ENCODE results near the gene IQCK.

Gene IQCK

GRCh38 chr16:19808061-19808641 lies 90.1 kb downstream of the IQCK start:
- DNase-seq: no peak

- DNase-seq: no peak
Measured at GRCh38 chr16:19809121-19809635, 91.1 kb downstream of the IQCK start.

DNA sequence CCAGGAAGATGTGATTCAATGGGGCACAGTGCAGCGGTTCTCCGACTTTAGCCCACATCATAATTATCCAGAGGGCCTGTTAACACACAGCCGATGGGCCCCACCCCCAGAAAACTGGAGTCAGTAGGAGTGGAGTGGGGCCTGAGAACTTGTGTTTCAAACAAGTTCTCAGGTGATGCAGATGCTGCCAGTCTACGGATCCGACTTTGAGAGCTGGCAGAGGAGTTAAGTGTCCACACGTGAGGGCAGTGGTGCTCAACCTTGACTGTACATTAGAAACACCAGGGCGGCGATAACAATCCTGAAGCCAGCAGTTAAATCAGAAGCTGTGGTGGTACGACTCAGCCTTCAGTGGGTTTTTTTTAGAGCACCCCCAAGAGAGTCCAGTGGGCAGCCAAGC lies 91.6 kb downstream of the IQCK start:
- no peak for DNase-seq

DNA sequence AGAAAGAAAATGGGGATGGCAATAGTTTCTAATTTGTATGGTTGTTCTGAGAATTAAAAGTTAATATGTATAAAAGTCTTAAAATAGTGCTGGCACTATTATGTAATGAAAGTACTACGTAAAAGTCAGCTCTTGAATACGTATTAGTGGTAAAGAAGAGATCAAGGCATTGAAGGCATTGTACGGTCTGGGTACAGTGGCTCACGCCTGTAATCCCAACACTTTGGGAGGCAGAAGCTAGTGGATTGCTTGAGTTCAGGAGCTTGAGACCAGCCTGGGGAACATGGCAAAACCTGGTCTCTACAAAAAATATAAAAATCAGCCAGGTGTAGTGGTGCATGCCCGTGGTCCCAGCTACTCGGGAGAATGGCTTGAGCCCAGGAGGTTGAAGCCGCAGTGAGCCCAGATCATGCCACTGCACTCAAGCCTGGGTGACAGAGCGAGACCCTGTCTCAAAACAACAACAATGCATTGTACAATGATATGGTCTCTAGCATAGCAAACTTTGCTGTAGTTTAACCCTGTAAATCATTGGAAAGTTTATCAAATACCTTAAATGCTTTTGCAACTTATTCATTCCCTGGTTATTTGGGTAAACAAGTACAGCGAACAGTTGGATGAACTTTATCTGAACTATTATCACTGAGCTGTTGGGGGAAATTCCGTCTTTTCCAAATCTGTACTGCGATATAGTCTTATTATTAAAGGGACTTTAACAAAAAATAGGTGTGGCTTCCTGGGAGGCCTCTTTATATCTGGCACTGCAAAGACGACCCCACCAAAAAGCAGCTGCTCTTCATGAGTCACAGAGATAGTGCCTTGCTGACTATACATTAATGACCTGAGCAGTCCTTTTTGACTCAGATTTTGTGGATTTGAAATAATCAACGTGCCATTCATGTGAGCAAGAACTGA lies 93.0 kb downstream of the IQCK start:
- DNase-seq: no peak

DNA sequence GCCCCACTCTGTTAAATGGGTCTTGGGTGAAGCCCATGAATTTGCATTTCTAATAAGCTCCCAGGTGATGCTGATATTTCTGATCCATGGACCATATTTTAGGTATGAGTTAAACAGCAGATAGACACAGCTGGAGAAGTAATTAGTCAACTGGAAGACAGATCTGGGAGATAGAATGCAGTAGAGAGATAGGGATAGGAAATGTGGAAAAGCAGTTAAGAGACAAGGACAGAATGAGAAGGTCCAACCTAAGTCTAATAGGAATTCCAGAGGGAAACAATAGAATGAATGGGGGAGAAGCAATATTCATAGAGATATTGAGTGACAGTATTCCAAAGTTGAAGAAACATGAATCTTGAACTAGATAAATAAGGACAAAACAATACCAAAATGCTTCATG lies 94.9 kb downstream of the IQCK start:
- no peak for DNase-seq

DNA sequence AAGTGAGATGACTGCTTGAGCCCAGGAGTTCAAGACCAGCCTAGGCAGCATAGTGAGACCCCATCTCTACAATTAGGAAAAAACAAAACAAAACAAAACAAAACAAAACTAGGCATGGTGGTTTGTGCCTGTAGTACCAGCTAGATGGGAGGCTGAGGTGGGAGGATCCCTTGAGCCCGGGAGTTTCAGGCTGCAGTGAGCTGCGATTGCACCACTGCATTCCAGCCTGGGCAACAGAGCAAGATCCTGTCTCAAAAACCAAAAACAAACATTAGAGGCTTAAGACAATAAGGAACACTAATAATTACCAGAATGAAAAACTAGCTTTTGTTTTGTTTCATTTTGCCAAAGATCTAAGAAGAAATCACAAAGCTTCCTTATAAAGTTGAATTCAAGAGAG lies 97.3 kb downstream of the IQCK start:
- no peak for DNase-seq

GRCh38 chr16:19817122-19817521 lies 99.1 kb downstream of the IQCK start:
- no peak for DNase-seq

- DNase-seq: no peak
Measured at GRCh38 chr16:19817875-19818274, 99.8 kb downstream of the IQCK start.

DNA sequence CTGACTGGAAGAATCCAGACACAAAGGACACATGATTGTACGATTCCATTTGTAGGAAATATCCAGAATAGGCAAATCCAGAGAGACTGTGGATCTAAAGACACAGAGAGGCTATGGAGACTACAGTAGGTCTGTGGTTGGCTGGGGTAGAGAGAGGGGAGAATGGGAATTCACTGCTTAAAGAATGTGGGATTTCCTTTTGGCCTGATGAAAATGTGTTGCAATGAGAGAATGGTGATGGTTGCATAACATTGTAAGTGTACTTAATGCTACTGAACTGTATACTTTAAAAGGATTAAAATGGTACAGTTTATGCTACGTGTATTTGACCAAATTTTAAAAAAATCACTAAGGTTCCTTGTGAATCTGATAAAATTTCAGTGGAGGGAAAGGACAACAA lies 104.5 kb downstream of the IQCK start:
- DNase-seq: no peak

DNA sequence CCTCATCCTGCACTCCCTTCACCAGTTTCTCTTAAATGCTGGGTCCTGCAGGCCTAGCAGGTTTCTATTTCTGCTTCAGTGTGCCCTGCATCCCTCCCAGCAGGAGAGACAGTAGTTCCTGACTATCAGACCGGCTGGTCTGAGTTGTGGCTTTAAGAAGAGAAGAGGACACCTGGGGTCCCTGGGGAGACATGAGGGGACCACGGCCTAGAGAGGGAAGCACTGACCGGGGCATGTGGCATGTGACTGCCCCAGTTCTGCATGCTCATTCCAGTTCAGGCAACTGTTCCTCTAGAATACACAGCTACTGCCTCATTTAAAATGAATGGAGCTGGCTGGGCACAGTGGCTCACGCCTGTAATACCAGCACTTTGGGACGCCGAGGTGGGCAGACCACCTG lies 105.3 kb downstream of the IQCK start:
- DNase-seq: no peak

DNA sequence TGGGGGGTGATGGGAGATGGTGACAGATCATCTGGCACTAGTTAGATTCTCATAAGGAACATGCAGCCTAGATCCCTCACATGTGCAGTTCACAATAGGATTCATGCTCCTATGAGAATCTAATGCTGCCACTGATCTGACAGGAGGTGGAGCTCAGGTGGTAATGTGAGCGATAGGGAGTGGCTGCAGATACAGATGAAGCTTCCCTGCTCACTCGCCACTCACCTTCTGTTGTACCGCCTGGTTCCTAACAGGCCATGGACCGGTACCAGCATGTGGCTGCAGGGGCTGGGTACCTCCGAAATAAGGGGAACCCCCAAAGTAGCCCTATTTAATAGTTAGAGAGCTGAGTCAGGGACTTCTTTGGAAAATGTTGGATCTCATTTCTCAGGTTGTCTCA lies 106.1 kb downstream of the IQCK start:
- DNase-seq: no peak

GRCh38 chr16:19829844-19830692 lies 112.0 kb downstream of the IQCK start:
- DNase-seq: no peak

DNA sequence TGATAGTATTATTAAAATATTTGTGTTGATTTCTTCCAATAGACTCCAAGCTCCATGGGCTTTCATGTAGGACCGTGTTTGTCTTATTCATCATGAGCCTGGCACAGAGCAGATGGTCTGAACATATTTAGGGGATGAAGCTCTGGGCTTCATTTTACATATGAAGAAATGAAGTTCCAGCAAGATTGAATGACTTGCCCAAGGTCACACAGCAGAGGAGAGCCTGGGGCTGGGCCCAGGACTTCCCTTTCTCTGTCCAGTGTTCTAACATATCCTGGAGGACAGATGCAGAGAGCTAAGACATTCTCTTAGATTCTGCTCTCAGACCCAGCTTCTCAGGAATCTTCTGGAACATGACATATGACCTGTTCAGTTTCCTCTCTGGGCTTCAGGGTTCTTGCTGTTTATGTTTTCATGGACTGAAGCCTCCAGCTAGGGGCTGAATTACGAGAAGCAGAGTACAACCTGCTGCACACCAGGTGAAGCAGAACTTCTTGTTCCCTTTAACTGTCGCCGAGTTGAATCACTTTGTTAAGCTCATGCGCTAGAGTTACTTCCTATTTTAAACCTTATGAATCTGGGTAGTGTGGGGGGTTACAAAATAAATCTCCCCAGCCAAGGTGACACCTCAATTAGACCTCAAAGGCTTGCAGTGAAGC lies 113.0 kb downstream of the IQCK start:
- DNase-seq: no peak

- DNase-seq: no peak
Measured at GRCh38 chr16:19831678-19832077, 113.6 kb downstream of the IQCK start.

DNA sequence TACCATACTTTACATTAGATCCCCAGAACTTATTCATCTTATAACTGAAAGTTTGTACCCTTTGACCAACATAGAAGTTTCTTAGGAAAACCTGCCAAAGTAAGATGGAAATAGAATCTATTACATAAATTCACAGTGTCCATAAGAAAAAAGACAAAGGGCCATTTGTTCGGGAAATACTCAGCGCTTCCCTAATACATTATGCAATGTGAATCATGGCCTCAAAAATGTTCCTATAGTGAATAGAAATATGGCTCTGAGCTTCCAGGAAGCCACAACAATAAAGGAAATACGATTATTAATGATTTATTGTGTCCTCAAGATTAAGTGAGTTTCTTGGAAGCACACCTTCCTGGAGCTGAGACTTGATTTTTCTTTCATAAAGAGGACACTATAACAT lies 115.1 kb downstream of the IQCK start:
- DNase-seq: no peak

- no peak for DNase-seq
Measured at GRCh38 chr16:19833581-19833980, 115.5 kb downstream of the IQCK start.

GRCh38 chr16:19835196-19835595 lies 117.1 kb downstream of the IQCK start:
- no peak for DNase-seq

DNA sequence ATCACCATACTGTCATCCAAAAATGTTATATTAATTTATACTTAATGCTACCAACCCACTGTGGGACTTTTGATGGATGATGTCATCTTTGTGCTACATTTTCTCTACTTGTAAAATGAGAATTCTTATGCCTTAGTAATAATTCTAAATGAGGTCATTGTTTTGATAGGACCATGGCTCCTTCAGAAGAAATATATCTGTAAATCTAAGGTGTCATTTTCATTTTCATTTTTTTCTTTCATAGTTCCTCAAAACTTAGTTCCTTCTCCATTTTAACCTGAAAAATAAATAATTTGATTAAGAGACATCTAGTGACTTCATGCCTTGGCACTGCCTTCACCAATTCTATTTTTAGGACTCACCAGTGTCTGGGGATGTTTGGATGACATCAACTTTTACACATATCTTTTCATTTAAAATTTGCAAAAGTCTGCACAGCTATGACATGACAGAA lies 117.9 kb downstream of the IQCK start:
- no peak for DNase-seq

DNA sequence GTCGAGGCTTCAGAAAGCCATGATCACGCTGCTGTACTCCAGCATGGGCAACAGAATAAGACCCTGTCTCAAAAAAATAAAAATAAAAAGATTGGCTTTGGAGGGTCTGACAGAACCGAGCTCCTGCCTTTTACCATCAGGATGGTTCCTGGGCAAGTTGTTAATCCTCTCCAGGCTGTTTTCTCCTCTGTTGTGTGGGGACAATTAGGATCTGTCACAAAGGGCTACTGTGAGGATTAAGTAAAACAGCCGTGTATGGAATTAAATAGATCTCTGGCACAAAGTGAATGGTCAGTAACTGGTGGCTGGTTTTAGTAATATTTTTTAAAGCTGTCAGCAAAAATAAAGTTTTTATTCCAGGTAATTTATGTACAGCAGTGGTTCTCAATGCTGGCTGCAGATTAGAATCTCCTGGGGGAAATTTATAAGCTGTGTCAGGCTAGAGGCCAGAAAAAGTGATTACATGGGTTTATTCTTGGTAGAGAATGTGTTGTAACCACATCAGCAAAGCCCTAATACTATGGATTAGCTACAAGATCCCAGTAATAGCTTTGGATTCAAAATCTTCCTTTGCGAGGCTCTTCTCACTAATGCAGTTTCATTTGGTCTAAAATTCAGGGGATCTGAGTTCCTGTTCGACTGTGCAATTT lies 119.4 kb downstream of the IQCK start:
- no peak for DNase-seq

GRCh38 chr16:19837984-19838707 lies 120.1 kb downstream of the IQCK start:
- DNase-seq: no peak

DNA sequence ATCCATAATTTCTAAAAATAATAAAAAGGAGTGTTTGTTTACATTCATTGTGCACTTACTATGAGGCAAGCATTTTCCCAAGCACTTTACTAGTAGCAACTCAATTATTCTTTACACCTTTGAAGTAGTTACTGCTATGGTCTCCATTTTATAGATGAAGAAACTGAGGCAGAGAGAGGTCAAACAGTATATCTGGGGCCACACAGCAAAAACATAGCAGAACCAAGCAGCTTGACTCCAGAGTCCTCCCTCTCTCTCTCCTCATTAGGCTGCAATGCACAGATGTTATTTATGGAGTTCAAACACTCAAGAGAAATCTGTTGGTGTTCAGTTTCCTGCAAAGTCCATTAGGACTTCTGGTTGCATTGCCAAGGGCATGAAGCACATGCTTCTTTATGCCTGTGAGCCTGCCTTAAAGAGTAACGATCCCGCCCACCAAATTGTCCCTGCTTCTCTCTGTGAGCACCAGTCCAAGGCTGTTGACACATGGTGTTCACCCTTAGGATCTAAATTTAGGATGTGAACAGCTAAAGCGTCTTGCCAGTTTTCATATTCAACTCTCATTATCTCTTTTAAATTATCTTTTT lies 122.5 kb downstream of the IQCK start:
- no peak for DNase-seq

Data from activated naive CD4-positive, alpha-beta T cell treated with Interleukin-2 at 50 U/mL for 16 hours (primary cell).